ENCODE data around the gene ALG1.

Gene ALG1

GRCh38 chr16:5059386-5060072, 12.1 kb upstream of the ALG1 start:
- no peak for DNase-seq

DNA sequence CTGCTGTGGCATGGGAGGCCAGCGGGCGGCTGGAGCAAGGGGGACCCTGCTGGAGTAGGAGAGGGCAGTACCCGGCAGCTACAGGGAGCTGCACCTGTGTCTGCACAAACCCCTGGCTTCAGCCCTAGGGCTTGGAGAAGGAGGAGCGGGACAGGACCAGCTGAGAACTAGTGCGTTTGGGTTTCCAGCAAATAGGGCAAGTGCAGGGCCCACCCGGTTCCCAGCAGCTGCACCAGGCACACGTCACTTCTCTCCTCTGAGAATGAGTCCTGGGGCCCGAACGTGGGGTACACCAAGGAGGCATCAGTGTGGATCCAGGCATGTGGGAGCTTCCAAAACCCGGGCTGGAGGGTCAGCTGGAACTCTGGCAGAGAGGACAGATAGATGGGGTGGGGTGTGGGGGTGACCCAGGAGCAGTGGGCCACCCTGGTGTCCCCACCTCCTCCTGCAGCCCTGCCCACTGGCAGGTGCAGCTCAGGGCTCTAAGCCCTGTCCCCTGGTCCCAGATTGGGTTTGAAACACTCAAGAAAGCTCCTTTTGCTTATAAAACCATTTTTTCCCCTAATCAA, 11.5 kb upstream of the ALG1 start:
- DNase-seq = no peak
- TF ChIP-seq GATA1 (IDR thresholded peaks at IDR 0.05; ENCODE audit: low read depth, low read length) (no peak), POLR2A (IDR thresholded peaks at IDR 0.05; ENCODE audit: low read length) (no peak)

More at GRCh38 chr16:5059386-5060072, 12.1 kb upstream of the ALG1 start:
- TF ChIP-seq POLR2A (IDR thresholded peaks at IDR 0.05; ENCODE audit: low read length) = no peak
- no peak for TF ChIP-seq GATA1 (IDR thresholded peaks at IDR 0.05; ENCODE audit: low read depth, low read length)

- TF ChIP-seq GATA1 (IDR thresholded peaks at IDR 0.05; ENCODE audit: low read depth, low read length) (no peak), POLR2A (IDR thresholded peaks at IDR 0.05; ENCODE audit: low read length) (no peak)
Measured at GRCh38 chr16:5062051-5062450, 9.6 kb upstream of the ALG1 start.

GRCh38 chr16:5062790-5063765, 8.6 kb upstream of the ALG1 start:
- DNase-seq = no peak
- TF ChIP-seq GATA1 (IDR thresholded peaks at IDR 0.05; ENCODE audit: low read depth, low read length) (no peak), POLR2A (IDR thresholded peaks at IDR 0.05; ENCODE audit: low read length) (no peak)

More at GRCh38 chr16:5062051-5062450, 9.6 kb upstream of the ALG1 start:
- no peak for DNase-seq

DNA sequence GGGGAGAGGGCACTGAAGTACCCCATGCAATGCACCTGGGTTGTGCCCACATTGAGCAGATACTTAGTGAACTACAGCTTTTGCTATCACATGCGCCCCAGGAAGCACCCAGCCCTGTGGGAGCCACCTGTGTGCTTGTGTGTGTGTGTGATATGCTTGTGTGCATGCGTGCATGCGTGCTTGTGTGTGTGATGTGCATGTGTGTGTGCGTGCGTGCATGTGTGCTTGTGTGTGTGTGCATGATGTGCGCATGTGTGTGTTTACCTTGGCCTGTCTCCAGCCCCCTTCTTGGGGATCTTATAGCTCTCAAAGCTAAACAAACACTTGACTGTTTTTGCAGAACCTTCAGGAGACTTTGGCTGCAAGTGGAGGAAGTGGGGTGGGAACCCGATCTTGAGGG, 6.7 kb upstream of the ALG1 start:
- DNase-seq = no peak

DNA sequence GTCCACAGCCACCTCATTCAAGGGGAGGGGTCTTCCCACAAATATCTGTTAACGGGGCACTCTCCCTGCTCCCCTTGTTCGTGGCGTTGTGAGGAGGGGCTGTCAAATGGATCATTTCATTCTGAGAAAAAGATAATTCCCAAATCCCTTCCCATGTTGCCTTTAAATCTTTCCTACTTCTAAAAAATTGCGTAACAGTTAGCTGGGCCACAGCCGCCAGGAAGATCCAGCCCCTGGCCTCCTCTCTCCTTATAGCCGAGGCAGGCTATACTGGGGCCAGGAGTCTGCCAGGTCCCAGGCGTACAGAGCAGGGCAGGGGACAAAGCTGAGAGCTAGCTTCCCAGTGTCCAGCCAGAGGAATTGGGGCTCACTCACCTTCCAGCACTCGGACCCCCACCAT, 6.3 kb upstream of the ALG1 start:
- TF ChIP-seq GATA1 (IDR thresholded peaks at IDR 0.05; ENCODE audit: low read depth, low read length) (no peak), POLR2A (IDR thresholded peaks at IDR 0.05; ENCODE audit: low read length) (no peak)
- DNase-seq = no peak

More for the DNA sequence above, 6.7 kb upstream of the ALG1 start:
- TF ChIP-seq GATA1 (IDR thresholded peaks at IDR 0.05; ENCODE audit: low read depth, low read length) = no peak
- TF ChIP-seq POLR2A (IDR thresholded peaks at IDR 0.05; ENCODE audit: low read length) = no peak

- no peak for DNase-seq
- TF ChIP-seq POLR2A (IDR thresholded peaks at IDR 0.05; ENCODE audit: low read length) = no peak
Measured at GRCh38 chr16:5065813-5066212, 5.8 kb upstream of the ALG1 start, which contains the start of gene C16orf89. TSS of gene C16orf89 (minus strand) at chr16:5065956. CDS start at chr16:5065908, 48 bp downstream.

DNA sequence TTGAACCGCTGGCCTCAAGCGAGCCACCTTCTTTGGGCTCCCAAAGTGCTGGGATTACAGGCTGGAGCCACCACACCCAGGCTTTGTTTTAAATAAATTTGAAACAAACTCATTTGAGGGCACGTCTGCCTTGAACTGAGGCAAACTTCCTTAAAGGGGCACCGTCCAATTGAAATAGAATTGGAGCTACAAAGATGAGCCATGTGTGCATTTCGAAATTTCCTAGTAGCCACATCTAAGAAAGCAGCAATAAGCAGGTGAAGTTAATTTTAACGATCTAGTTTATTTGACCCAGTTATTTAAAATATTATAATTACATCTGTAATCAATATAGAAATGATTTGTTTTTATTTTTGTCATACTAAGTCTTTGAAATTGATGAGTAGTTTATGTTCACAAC, 5.1 kb upstream of the ALG1 start:
- TF ChIP-seq GATA1 (IDR thresholded peaks at IDR 0.05; ENCODE audit: low read depth, low read length) = no peak
- TF ChIP-seq POLR2A (IDR thresholded peaks at IDR 0.05; ENCODE audit: low read length) = no peak
- no peak for DNase-seq

DNA sequence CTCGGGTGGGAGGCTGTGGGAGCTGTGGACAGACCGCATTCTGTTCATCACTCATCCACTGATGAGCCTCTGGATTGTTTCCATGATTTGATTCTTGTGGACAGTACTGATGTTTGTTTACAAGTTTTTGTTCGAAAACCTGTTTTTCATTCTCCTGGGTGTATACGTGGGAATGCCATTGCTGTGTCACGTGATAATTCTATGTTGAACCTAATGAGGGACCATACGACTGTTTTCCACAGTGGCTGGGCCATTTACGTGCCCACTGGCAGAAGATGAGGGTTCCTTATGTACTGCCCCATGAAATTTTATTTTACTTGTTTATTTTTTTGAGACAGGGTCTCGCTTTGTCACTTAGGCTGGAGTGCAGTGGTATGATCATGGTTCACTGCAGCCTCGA, 2.6 kb upstream of the ALG1 start:
- TF ChIP-seq POLR2A (IDR thresholded peaks at IDR 0.05; ENCODE audit: low read length) (no peak), GATA1 (IDR thresholded peaks at IDR 0.05; ENCODE audit: low read depth, low read length) (no peak)
- DNase-seq = no peak

- no peak for TF ChIP-seq POLR2A (IDR thresholded peaks at IDR 0.05; ENCODE audit: low read length)
- no peak for TF ChIP-seq GATA1 (IDR thresholded peaks at IDR 0.05; ENCODE audit: low read depth, low read length)
- no peak for DNase-seq
Measured at GRCh38 chr16:5069854-5070253, 1.8 kb upstream of the ALG1 start.

DNA sequence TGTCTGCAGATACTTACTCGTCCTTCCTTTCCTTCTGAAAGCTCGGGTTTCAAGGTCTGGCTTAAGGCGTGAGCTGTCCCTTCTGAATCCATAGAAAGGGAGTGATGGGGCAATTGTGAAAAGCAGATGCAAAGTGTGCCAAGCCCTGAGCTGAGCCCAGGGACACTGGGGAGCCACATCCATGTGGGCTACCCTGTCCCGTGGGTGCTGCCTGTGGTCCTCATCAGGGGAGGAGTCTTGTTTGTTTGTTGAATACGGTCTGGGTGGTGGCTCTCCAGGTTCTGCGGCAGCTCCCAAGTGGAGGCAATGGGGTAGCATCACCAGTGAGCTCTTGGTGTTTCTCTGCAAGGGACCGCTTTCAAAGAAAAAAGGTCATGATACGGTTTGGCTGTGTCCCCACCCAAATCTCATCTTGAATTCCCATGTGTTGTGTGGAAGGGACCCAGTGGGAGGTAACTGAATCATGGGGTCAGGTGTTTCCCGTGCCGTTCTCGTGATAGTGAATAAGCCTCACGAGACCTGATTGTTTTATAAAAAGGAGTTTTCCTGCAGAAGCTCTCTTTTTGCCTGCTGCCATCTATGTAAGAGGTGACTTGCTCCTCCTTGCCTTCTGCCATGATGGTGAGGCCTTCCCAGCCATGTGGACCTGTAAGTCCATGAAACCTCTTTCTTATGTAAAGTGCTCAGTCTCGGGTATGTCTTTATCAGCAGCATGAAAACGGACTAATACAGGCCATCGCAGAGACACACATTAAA, 1.0 kb upstream of the ALG1 start:
- TF ChIP-seq POLR2A (IDR thresholded peaks at IDR 0.05; ENCODE audit: low read length) (no peak), GATA1 (IDR thresholded peaks at IDR 0.05; ENCODE audit: low read depth, low read length) (no peak)

GRCh38 chr16:5071341-5071680, 332 bp upstream of the ALG1 start:
- DNase-seq = no peak
- no peak for TF ChIP-seq GATA1 (IDR thresholded peaks at IDR 0.05; ENCODE audit: low read depth, low read length)
- TF ChIP-seq POLR2A (IDR thresholded peaks at IDR 0.05; ENCODE audit: low read length) = no peak

More for the DNA sequence above, 1.0 kb upstream of the ALG1 start:
- DNase-seq = peak in 1 of 2 experiments; percentile 38
